HG03196 (cell line): Measurements from ENCODE around the gene ADK.
"Not testable (repeated sequence)": the region's sequence is repeated elsewhere in the genome, so short reads cannot be mapped to it uniquely, and the experiment has no call there.

ENCODE experiments used
- ATAC-seq: cut with Tn5 transposase; IDR thresholded peaks from one replicate; pipeline ENCODE4 v1.9.1; 2021; ENCODE audit not compliant: unreplicated experiment

ADK gene

DNA sequence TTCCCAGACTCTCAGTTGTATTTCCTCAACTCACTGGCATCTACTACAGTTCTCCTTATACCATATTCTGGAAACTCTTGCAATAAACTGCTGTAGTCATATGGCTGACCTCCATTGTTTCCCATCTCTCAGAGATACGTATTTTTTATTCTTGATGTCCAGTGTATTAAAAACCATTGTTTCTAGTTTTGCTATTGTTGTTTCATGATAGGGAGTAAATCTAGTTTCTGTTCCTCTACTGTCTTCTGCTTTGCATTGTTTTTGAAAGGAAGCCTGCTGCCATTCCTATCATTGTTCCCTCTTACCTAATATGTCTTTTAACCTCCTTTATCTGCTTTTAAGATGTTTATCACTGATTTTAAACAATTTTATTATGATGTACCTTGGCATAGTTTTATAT is 255.0 kb downstream of the ADK start:
- no peak for ATAC-seq

DNA sequence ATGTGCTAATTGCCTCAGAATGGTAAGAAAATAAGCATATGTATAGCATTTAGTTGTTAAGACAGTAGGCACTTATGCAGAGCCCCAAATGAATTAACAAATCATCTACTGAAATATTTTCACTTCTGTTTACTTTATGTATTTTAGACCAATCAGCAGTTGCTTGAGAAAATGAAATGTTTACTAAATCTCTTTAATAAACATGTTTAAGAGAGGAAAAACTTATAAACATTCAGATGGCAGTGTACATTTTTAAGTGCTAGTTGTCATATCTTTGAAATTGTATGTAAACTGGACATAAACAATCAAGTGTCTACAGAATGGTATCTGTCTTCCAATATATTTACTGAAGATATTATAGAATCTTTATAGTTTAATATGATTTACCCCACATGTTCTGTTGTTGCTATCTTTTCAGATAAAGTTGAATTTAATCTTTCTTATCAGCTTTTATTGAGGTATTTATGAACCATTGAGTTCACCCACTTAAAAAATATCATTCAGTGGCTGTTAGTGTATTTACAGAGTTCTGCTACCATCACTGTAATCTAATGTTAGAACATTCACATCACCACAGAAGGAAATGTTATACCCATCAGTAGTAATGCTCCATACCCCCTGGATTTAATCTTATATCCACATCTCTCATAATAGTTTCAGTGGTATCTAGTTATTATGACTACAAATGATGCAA is 264.3 kb downstream of the ADK start:
- no peak for ATAC-seq

DNA sequence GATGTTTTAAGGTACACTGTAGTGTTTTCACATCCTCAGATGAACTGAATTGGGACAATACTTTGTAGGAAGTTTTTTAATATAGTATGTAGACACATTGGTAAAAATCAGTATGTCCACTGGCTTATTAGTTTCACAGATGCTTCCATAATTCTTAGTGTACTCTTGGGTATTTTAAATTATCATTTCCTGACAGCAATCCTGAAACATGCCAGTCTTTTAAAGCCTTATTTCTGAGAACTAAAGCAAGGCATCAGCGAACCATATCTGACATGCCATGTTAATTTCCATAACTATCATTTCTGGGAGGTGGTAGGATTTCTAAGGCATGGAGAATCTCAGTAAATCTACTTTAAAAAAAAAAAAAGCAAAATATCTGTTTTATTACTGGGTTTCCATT is 266.4 kb downstream of the ADK start:
- no peak for ATAC-seq

DNA sequence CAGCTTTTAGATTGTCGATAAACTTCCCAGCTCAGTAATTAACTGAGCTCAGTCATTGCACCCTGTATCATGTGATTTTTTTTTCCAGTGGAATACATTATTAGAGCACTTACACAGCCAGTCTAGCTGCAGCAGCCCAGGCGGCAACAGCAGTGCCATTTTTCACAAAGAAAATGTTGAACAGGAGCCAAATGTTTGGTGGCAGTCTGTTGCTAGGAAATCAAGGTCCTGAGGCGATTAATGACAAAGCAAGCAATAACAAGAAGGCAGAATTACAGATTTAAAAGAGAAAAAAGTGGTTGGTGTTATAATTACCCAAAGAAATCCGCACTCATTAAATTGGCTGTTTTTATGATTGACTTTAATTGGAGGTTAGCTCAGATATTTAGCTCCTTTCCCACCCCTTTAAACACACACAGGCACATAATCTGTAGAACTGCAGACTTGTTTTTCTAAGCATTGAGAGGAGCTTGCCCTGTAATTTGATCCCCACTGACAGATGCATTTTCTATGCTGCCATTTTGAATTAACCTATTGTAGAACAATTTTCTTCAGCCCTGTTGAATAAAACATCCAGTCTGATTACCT is 267.4 kb downstream of the ADK start:
- ATAC-seq, result no peak

- no peak for ATAC-seq
Measured at GRCh38 chr10:74419491-74419951, 268.5 kb downstream of the ADK start.

- ATAC-seq, result no peak
Measured at GRCh38 chr10:74419958-74420375, 268.9 kb downstream of the ADK start.

- ATAC-seq, result no peak
Measured at GRCh38 chr10:74424565-74424964, 273.5 kb downstream of the ADK start.

- no peak for ATAC-seq
Measured at GRCh38 chr10:74425456-74426001, 274.5 kb downstream of the ADK start.

GRCh38 chr10:74431816-74432215 is 280.8 kb downstream of the ADK start:
- ATAC-seq, result no peak

- no peak for ATAC-seq
Measured at GRCh38 chr10:74432841-74433594, 282.0 kb downstream of the ADK start.

DNA sequence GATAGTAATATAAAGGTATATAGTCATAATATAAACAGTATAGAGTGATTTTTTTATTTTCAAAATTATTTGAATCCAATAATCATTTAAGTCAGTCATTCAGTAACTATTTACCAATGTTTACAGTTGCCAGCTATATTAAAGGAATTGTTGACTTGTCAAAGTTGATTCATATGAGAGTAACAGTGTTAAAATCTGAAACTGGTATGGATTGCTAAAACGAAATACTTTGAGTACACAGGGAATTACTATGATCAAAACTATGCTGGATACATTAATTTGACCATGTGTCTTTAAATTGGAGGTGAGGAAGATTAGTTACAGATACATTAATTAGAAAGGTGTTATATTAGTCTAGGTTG is 282.6 kb downstream of the ADK start:
- no peak for ATAC-seq

DNA sequence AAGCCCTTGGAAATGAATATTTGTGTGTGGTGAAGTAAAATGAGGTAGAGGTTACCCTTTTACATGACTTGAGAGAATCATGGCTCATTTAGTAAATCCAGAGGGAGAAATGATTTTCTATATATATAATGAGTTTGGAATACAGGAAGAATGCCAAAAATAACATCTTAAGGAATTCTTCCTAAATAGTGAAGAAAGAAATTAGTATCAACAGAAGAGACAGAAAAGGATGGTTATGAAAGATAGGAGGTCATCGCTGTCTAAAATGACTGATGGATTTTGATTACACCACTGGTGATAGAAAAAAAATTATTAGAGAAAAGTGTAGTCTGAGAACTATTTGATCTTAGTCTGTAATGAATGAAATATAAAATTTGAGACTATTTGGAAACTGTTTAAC is 283.0 kb downstream of the ADK start:
- ATAC-seq, result no peak

DNA sequence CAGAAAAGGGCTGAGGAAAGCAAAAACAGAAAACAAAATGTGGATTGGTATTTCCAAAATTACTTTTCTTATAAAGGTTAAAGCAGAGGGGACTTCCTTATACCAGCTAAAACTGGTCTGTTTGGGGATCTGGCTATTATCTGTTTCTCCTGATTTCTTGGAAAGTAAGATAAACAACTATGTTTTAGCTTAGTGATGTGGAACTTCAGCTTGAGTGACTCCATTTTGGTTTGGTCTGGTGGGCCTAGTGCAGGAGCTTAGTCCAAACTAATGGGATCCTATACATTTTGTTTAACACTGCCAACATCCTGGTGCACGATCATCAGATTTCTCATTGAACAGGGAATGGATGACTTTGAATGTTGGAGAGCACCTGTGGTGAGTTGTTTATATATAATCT is 283.5 kb downstream of the ADK start:
- ATAC-seq, result no peak

DNA sequence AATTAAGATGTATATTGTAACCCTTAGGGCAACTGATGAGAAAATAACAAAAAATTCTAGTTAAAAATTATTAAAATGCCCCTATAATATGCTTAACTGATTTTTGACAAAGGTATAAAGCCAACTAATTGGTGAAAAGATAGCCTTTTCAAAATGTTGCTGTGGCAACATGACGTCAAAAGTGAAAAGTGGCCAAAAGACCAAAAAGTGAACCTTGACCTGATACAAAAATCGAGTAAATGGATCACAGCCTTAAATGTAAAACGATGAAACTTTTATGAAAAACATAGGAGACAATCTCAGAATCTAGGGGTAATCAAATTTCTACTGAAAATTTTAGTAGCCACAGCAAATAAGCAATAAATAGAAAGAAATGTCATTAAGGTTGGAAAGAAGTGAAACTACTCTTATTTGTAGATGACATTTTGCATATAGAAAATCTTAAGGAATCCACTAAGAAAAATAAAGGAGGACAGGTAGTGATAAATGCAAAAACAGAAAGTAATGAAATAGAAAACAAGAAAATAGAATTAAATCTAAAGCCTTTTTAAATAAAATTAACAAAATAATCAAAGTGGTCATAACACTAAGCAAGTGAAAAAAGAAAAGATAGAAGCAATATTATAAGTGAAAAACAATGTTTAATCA is 285.6 kb downstream of the ADK start:
- ATAC-seq, result no peak

GRCh38 chr10:74437822-74438221 is 286.8 kb downstream of the ADK start:
- no peak for ATAC-seq

- ATAC-seq, result no peak
Measured at GRCh38 chr10:74439213-74439612, 288.2 kb downstream of the ADK start.

DNA sequence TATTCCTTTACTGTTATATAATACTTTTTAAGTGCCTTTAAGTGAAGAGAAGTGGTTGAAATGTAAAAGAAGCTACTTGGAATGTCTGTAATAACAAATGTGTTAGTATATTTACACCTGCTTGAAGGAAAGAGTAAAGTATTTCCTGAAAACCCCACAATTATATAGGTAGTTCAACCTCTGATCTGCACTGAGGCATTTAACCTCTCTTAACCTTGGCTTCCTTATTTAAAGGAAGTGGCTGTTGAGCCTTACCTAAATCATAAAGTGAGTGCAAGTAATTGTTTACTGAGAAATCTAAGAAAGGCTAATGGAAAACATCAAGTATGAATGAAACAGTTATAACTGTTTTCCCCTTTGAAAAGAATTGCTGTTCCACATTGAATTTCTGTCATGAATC is 294.5 kb downstream of the ADK start:
- no peak for ATAC-seq

DNA sequence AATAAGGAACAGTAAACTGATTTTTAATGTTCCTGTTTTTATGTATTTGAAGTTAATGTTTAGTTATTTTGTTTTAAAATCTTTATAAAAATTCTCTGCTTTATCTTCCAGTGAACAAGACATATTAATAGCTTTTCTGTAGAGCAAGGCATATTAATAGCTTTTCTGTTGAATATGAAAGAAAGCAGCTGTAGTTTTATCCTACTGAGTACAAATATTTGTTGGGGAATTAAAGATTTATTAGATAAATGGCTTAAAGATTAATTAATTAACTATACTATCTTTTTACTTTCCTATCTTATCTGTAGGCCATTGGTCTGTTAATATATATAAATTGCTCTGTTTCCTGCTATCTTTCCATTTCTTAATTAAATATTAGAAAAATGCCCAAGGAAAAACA is 299.6 kb downstream of the ADK start:
- ATAC-seq, result no peak

DNA sequence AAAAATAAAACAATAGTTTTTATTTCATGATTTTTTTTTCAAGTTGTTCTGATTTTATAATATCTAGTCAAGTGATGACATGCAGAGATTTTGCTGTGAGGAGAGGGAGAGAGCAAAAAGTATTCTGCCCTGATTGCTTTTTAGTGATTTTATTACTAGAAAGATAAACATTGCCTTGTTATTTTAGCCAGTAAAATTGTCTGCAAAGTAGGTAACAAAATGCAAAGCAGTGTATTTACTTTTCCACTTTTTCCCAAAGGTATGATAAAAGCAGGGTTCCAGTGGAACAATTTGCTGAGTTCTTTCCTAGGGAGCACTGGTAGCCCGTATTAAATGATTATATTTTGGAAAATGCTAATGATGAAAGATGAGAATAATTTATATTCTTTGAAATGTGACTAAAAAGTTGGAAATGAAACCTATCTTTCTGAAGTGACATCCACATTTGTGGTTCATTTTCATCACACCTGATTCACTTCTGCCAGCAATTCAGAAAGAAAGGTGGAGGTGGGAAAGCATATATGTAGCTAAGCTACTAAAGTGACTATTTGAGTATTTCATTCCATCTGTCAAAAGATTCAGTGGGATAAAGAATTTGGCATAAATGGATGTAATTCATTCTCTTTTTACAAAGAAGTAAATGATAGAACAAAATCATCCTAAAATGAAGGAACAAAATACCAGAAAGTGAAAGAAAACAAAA is 300.3 kb downstream of the ADK start:
- no peak for ATAC-seq

DNA sequence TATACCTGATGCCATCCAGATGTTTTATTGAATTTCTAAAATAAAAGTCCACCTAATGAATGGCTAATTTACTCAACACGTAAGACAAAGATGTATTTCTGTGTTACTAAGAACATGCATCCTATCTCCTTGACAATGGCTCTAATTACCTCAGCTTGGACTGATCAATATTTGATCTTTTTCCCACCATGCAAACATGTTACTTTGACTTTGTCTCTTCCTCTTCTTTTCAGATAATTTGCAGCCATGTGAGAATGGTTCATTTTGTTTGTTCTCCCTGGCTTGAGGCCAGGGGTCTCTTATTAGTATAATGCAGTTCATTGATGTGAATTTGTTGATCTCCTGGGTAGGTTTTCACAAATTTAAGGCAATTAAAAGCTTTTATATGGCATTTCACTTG is 302.1 kb downstream of the ADK start:
- no peak for ATAC-seq

- ATAC-seq, result not testable (repeated sequence)
Measured at GRCh38 chr10:74457478-74457877, 306.5 kb downstream of the ADK start.
